Heart right ventricle (tissue), 16 donors: ENCODE measurements around the gene DIS3L2. TPM values are rescaled to one million over a fixed set of nuclear protein-coding genes. Genes with fewer than 3 reads are reported as not detected.

Experiments used
- ATAC-seq, 8 donors: fragments of 200-7000 bp; cut with Tn5 transposase; one replicate each; pipeline ENCODE4 v1.9.1; 2020; ENCODE audit warnings: mild to moderate bottlenecking in 8 of 8, moderate library complexity in 8 of 8, moderate number of reproducible peaks in 1 of 8
- DNase-seq, 2 donors: peaks; one replicate each; pipeline ENCODE4 v3.0.0-alpha.2; 2020
- H3K27ac ChIP-seq, 10 donors: fragments of 200-600 bp; sonication (generic) in 2 of 10; one replicate each; pipeline versions ENCODE4 v1.5.0 to v1.8.0; 2020 to 2022; ENCODE audit warnings: mild to moderate bottlenecking in 3 of 10
- H3K27me3 ChIP-seq, 7 donors: fragments of 200-600 bp; one replicate each; pipeline ENCODE4 v1.8.0; 2021 to 2022; ENCODE audit warnings: mild to moderate bottlenecking in 2 of 7
- H3K36me3 ChIP-seq, 9 donors: fragments of 200-600 bp; sonication (generic) in 1 of 9; one replicate each; pipeline versions ENCODE4 v1.5.0 to v1.8.0; 2020 to 2022; ENCODE audit warnings: mild to moderate bottlenecking in 2 of 9
- H3K4me1 ChIP-seq, 9 donors: fragments of 200-600 bp; sonication (generic) in 1 of 9; one replicate each; pipeline versions ENCODE4 v1.5.0 to v1.8.0; 2020 to 2022; ENCODE audit warnings: mild to moderate bottlenecking in 4 of 9
- H3K4me3 ChIP-seq, 10 donors: fragments of 200-600 bp; sonication (generic) in 2 of 10; one replicate each; pipeline versions ENCODE4 v1.5.0 to v1.8.0; 2020 to 2022; ENCODE audit warnings: mild to moderate bottlenecking in 7 of 10, moderate library complexity in 2 of 10
- H3K9me3 ChIP-seq, 11 donors: fragments of 200-600 bp in 10 of 11; sonication (generic) in 2 of 11; one replicate each; pipeline versions ENCODE4 v1.5.0 to v1.8.0; 2013 to 2022; ENCODE audit warnings: mild to moderate bottlenecking in 2 of 11, control low read depth in 1 of 11, moderate library complexity in 1 of 11
- CTCF ChIP-seq, 9 donors: fragments of 200-600 bp; sonication (generic) in 2 of 9; IDR thresholded peaks; one replicate each; pipeline versions ENCODE4 v1.5.0 to v1.8.0; 2021 to 2022; ENCODE audit warnings: antibody characterized with exemption in 9 of 9, mild to moderate bottlenecking in 5 of 9, moderate library complexity in 1 of 9
- WGBS, 2 donors: extraction: QIAGEN DNeasy Blood & Tissue Kit; methylation state at CpG; one replicate each; pipeline ENCODE4 v1.1.7; 2013; ENCODE audit warnings: inconsistent platforms in 1 of 2; 5-methylcytosine and 5-hydroxymethylcytosine counted together
- intact Hi-C, 10 donors: fragments of 100-400 bp; cut with DNase I; formaldehyde crosslinking; loops; one replicate each; pipeline versions ENCODE4 v1.11.1 to v1.14.2; 2022
- polyA plus RNA-seq, 2 donors: library from polyadenylated mRNA; stranded (reverse); fragments of 200-250 nt; gene quantifications; one replicate each; pipeline ENCODE4 v1.2.3, GENCODE V29; 2013
- total RNA-seq, 10 donors: library from RNA; stranded (reverse); fragmentation: NEBNext Ultra II Directional in 3 of 10; extraction: Animal tissue kit (Norgen Biotek cat#: 25700) in 3 of 10; gene quantifications; one replicate each; pipeline versions ENCODE4 v1.2.1 to v1.2.4, GENCODE V29; 2021 to 2023
- donor health status: Arrhythmogenic right ventricular cardiomyopathy.
- donor health status: ischemic (EF 13 %, LVEDD 7.1; RV severe dilation, severe dysfunction).
- donor health status: healthy with polysubstance abuse.
- donor health status: DM: no; HTN: yes; CAD: no.
- donor health status: DM: no; HTN: no; CAD: no.
- donor health status: ischemic (EF 25% LVEDD 6.9; RV normal size, moderate dysfunction).
- donor health status: ischemic (EF 25% LVEDD 5.7; RV mildly dilated, moderate dysfunction).
- donor health status: healthy.
- donor health status: DM: yes; HTN: yes; CAD: no.
- donor health status: Ischemic cardiomyopathy.
- donor health status: ischemic (EF 35%, LVEDD 5.7; RV mildly dilated, moderate dysfunction).
- donor health status: nonischemic (EF 11% LVEDD 7.7; RV severe dilation, severe dysfunction).
- donor health status: DM: yes; HTN: yes; CAD: no.
- donor health status: PGD.
- donor health status: ischemic (EF 29% LVEDD 5.4; RV normal size, mild dysfunction).
- donor health status: nonischemic (EF 23%, LVEDD 6.1; RV moderate dilation, normal function).

DIS3L2 gene
- total and polyA plus RNA-seq, 12 donors, result 9.5 to 24.5 (median 18.5) TPM

GRCh38 chr2:232347369-232347768 lies 385.9 kb downstream of the DIS3L2 start:
- H3K4me1 ChIP-seq, result peaks cover 0 to 14% (median 9%) of the 10 kb centered on the region in 9 donors
- 94 to 95% methylated on average over 6 of the region's 6 CpGs for WGBS, 2 donors
- H3K9me3 ChIP-seq, result no peaks in the 10 kb centered on the region
- H3K27me3 ChIP-seq, result peaks cover 18 to 56% (median 35%) of the 10 kb centered on the region in 7 donors
- H3K4me3 ChIP-seq, result no peak overlapping the region
- no peak overlapping the region for H3K27ac ChIP-seq
- DNase-seq, result no peak
- ATAC-seq, result no peak
- TF ChIP-seq CTCF (IDR thresholded peaks at IDR 0.05), result no peak
- intact Hi-C loops, result no loop called here
- no peaks in the 10 kb centered on the region for H3K36me3 ChIP-seq

GRCh38 chr2:232348936-232349335 lies 387.4 kb downstream of the DIS3L2 start:
- Histone ChIP-seq H3K4me3 (no peak overlapping the region), H3K9me3 (no peaks in the 10 kb centered on the region), H3K27me3 (peaks cover 22 to 72% (median 51%) of the 10 kb centered on the region in 7 donors), H3K27ac (no peak overlapping the region), H3K4me1 (peaks cover 0 to 15% (median 9%) of the 10 kb centered on the region in 9 donors), H3K36me3 (no peaks in the 10 kb centered on the region)
- no peak for TF ChIP-seq CTCF (IDR thresholded peaks at IDR 0.05)
- DNase-seq, result no peak
- 35 to 40% methylated on average over 6 of the region's 6 CpGs for WGBS, 2 donors
- intact Hi-C loops, result no loop called here
- peak in 4 of 8 donors; percentile 21 to 50 (median 44) for ATAC-seq

- no peak for TF ChIP-seq CTCF (IDR thresholded peaks at IDR 0.05)
- Histone ChIP-seq H3K9me3 (no peaks in the 10 kb centered on the region), H3K4me3 (no peak overlapping the region), H3K4me1 (peaks cover 0 to 15% (median 9%) of the 10 kb centered on the region in 9 donors), H3K27ac (no peak overlapping the region), H3K27me3 (peaks cover 22 to 78% (median 57%) of the 10 kb centered on the region in 7 donors), H3K36me3 (no peaks in the 10 kb centered on the region)
- no peak for ATAC-seq
- 66 to 72% methylated on average over 7 of the region's 7 CpGs for WGBS, 2 donors
- no peak for DNase-seq
- intact Hi-C loops, result no loop called here
These were observed 388.0 kb downstream of the DIS3L2 start for GRCh38 chr2:232349546-232349945.

GRCh38 chr2:232349946-232350635 lies 388.6 kb downstream of the DIS3L2 start:
- DNase-seq (no peak), ATAC-seq (no peak)
- Histone ChIP-seq H3K27me3 (peaks cover 22 to 83% (median 62%) of the 10 kb centered on the region in 7 donors), H3K4me1 (peaks cover 0 to 15% (median 9%) of the 10 kb centered on the region in 9 donors), H3K9me3 (no peaks in the 10 kb centered on the region), H3K4me3 (no peak overlapping the region), H3K27ac (no peak overlapping the region), H3K36me3 (no peaks in the 10 kb centered on the region)
- no peak for TF ChIP-seq CTCF (IDR thresholded peaks at IDR 0.05)
- WGBS, 2 donors, result 67 to 72% methylated on average over 14 of the region's 14 CpGs
- intact Hi-C loops, result no loop called here
